KMS-11 (cell line): Measurements from ENCODE around the gene ITGAV.

Experiments
- H2AFZ ChIP-seq: fragments of 200-600 bp; sonication (generic); 2 replicates; pipeline ENCODE4 v1.6.1; 2016; ENCODE audit warnings: antibody characterized with exemption, mixed run types, low read depth
- H3K27ac ChIP-seq: fragments of 200-600 bp; sonication (generic); 2 replicates; pipeline ENCODE4 v1.6.1; 2016; ENCODE audit warnings: mild to moderate bottlenecking, mixed run types
- H3K27me3 ChIP-seq: fragments of 200-600 bp; sonication (generic); 2 replicates; pipeline ENCODE4 v1.6.1; 2017; ENCODE audit warnings: mild to moderate bottlenecking, low read depth, mixed run types, moderate library complexity; ENCODE audit not compliant: insufficient read depth
- H3K36me3 ChIP-seq: fragments of 200-600 bp; sonication (generic); 2 replicates; pipeline ENCODE4 v1.6.1; 2017; ENCODE audit warnings: mild to moderate bottlenecking, mixed run types; ENCODE audit not compliant: insufficient read depth
- H3K4me1 ChIP-seq: fragments of 200-600 bp; sonication (generic); 2 replicates; pipeline ENCODE4 v1.6.1; 2016; ENCODE audit warnings: mild to moderate bottlenecking, low read depth, mixed run types; ENCODE audit not compliant: poor library complexity, severe bottlenecking
- H3K4me2 ChIP-seq: fragments of 200-600 bp; sonication (generic); 2 replicates; pipeline ENCODE4 v1.7.0; 2016; ENCODE audit warnings: mild to moderate bottlenecking, mixed run types
- H3K4me3 ChIP-seq: fragments of 200-600 bp; sonication (generic); IDR thresholded peaks from 2 replicates; pipeline ENCODE4 v1.6.1; 2017; ENCODE audit warnings: low read depth, low read length, mixed read lengths; ENCODE audit not compliant: insufficient read depth
- H3K79me2 ChIP-seq: fragments of 200-600 bp; sonication (generic); 2 replicates; pipeline ENCODE4 v1.6.1; 2016; ENCODE audit warnings: low read depth, mixed run types; ENCODE audit not compliant: insufficient read depth
- H3K9ac ChIP-seq: fragments of 200-600 bp; sonication (generic); 2 replicates; pipeline ENCODE4 v1.6.1; 2016; ENCODE audit warnings: mild to moderate bottlenecking, mixed run types
- H4K20me1 ChIP-seq: fragments of 200-600 bp; sonication (generic); 2 replicates; pipeline ENCODE4 v1.6.1; 2016; ENCODE audit warnings: mild to moderate bottlenecking, mixed run types; ENCODE audit not compliant: insufficient read depth
- TF ChIP-seq, protein P1 (sequence below): fragments of 200-600 bp; sonication (generic); conservative IDR thresholded peaks from 2 replicates; pipeline ENCODE4 v1.6.1; 2017; ENCODE audit warnings: low read depth, mild to moderate bottlenecking, antibody characterized with exemption, low read length, moderate library complexity, mixed read lengths

ITGAV gene

DNA sequence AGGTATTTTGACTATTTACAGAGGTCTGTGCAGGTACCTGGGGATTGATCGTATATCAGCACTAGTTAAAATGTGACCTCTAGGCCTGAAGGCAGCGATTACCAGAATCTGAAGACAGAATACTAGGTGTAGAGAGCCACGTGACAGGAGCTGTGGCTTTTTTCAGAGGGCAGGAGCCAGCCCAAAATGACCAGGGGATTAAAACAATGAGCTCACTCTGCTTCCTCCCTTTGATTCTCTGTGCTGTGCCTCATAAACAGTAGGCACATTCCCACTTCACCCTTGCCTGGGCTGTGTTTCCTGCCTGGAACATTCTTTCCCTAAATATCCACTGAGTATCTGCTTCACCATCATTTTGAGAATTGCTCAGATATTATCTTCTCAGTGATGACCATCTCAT is 15.2 kb downstream of the ITGAV start:
- no peak overlapping the region for H2AFZ ChIP-seq
- TF ChIP-seq, protein P1, sequence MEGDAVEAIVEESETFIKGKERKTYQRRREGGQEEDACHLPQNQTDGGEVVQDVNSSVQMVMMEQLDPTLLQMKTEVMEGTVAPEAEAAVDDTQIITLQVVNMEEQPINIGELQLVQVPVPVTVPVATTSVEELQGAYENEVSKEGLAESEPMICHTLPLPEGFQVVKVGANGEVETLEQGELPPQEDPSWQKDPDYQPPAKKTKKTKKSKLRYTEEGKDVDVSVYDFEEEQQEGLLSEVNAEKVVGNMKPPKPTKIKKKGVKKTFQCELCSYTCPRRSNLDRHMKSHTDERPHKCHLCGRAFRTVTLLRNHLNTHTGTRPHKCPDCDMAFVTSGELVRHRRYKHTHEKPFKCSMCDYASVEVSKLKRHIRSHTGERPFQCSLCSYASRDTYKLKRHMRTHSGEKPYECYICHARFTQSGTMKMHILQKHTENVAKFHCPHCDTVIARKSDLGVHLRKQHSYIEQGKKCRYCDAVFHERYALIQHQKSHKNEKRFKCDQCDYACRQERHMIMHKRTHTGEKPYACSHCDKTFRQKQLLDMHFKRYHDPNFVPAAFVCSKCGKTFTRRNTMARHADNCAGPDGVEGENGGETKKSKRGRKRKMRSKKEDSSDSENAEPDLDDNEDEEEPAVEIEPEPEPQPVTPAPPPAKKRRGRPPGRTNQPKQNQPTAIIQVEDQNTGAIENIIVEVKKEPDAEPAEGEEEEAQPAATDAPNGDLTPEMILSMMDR, result no peak
- no peaks in the 10 kb centered on the region for H3K27me3 ChIP-seq
- H3K9ac ChIP-seq, result no peak overlapping the region
- H3K79me2 ChIP-seq, result no peaks in the 10 kb centered on the region; the same call in 1 of the 2 replicates
- no peaks in the 10 kb centered on the region for H3K4me1 ChIP-seq
- no peaks in the 10 kb centered on the region for H4K20me1 ChIP-seq
- no peak overlapping the region for H3K27ac ChIP-seq
- no peak overlapping the region for H3K4me2 ChIP-seq
- H3K4me3 ChIP-seq, result no peak overlapping the region
- H3K36me3 ChIP-seq, result no peaks in the 10 kb centered on the region

DNA sequence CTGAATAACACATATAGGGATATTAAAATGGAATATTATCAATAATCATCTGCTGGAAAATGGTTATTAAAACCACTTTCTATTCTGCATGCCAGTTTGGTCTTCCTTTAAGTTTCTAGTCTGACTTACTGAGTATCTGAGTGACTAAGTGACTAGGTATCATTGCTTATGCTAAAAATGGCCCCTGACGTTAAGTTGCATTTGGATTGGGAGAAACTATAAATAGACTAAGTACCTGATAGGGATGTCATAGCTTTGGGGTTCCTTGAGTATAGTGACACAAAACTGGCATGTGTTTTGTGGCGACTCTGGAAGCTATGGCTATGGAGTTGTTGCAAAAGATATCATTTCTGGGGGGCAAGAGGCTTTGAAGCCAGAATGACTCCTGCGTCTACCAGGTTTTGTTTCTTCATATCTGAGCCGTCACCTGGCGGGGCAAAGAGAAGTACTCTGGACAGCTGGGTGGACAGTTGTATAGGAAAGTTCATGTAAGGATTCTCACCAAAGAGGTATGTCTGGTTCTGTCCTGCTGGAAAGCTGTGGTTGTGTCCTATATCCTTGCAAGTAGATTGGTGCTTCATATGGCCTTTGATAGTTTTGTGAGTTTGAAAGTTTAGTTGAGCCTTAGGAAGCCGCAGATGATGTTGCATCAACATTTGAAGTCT is 17.9 kb downstream of the ITGAV start:
- H2AFZ ChIP-seq, result no peak overlapping the region
- H3K4me1 ChIP-seq, result no peaks in the 10 kb centered on the region
- H4K20me1 ChIP-seq, result no peaks in the 10 kb centered on the region
- no peaks in the 10 kb centered on the region for H3K79me2 ChIP-seq
- H3K27me3 ChIP-seq, result no peaks in the 10 kb centered on the region
- H3K9ac ChIP-seq, result no peak overlapping the region
- no peak overlapping the region for H3K4me3 ChIP-seq
- H3K27ac ChIP-seq, result no peak overlapping the region
- TF ChIP-seq, protein P1, result no peak
- no peak overlapping the region for H3K4me2 ChIP-seq
- H3K36me3 ChIP-seq, result no peaks in the 10 kb centered on the region

DNA sequence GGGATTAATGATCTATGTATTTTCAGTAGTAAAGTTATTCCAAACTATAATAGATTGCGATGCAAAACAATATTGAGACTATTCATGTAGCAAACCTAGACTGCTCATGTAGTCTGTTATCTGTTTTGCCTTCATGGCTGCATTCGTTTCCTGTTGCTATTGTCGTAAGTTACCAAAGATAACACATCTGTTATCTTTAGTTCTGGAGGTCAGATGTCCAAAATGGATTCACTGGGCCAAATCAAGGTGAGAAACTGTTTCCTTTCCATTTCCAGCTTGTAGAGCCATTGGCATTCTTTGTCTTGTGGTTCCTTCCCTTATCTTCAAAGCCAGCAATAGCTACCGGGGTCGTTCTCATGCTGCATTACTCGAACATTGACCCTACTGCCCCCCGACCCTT is 20.9 kb downstream of the ITGAV start:
- no peaks in the 10 kb centered on the region for H3K79me2 ChIP-seq
- H3K4me2 ChIP-seq, result no peak overlapping the region
- no peak overlapping the region for H3K4me3 ChIP-seq
- no peak overlapping the region for H3K9ac ChIP-seq
- H3K27ac ChIP-seq, result no peak overlapping the region
- H3K27me3 ChIP-seq, result no peaks in the 10 kb centered on the region
- H4K20me1 ChIP-seq, result no peaks in the 10 kb centered on the region
- no peaks in the 10 kb centered on the region for H3K36me3 ChIP-seq
- no peak overlapping the region for H2AFZ ChIP-seq
- no peaks in the 10 kb centered on the region for H3K4me1 ChIP-seq
- TF ChIP-seq, protein P1, result no peak

DNA sequence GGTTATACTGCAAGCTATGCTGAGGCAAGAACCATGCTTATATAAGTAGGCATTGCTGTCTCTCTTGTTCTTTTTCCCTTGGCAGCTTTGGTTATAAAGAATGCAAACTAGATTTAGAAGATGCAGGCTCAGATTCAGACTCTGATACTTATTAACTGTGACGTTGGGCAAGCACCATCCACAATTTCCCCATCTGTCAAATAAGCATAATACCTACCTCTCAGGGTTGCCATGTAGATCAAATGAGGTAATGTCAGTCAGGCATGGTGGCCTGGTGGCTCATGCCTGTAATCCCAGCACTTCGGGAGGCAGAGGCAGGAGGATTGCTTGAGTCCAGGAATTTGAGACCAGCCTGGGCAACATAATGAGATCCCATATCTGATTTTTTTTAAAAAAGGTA is 21.7 kb downstream of the ITGAV start:
- no peaks in the 10 kb centered on the region for H3K36me3 ChIP-seq
- no peaks in the 10 kb centered on the region for H3K27me3 ChIP-seq
- H3K79me2 ChIP-seq, result no peaks in the 10 kb centered on the region
- no peaks in the 10 kb centered on the region for H4K20me1 ChIP-seq
- no peak overlapping the region for H3K4me3 ChIP-seq
- no peak overlapping the region for H3K27ac ChIP-seq
- H3K4me1 ChIP-seq, result no peaks in the 10 kb centered on the region
- H3K9ac ChIP-seq, result no peak overlapping the region
- no peak overlapping the region for H3K4me2 ChIP-seq
- TF ChIP-seq, protein P1, result no peak
- no peak overlapping the region for H2AFZ ChIP-seq
